ENCODE results near the gene CLEC2D. TPM values are rescaled to one million over a fixed set of nuclear protein-coding genes. Genes with fewer than 3 reads are reported as not detected.

The CLEC2D gene
- total and polyA plus RNA-seq, 2 donors (not counting 1 experiment from before 2014, with no cell fraction given), result 2.5 to 5.1 TPM

GRCh38 chr12:9626821-9627220 is 42.7 kb upstream of the CLEC2D start:
- Histone ChIP-seq H3K9me3 (ENCODE audit: control insufficient read depth, insufficient read depth, low read depth, low read length) (no peaks in the 10 kb centered on the region), H4K20me1 (ENCODE audit: control insufficient read depth, extremely low read depth, insufficient read depth, low read length) (no peaks in the 10 kb centered on the region), H3K4me3 (replicated peaks in 1 of 4; ENCODE audit: control extremely low read depth in 1 of 4, insufficient read depth in 1 of 4, low read depth in 3 of 4, low read length in 4 of 4) (no peak overlapping the region), H3K9ac (ENCODE audit: insufficient read depth, low read length) (no peak overlapping the region), H2AFZ (ENCODE audit: low read length) (no peak overlapping the region), H3K4me1 (ENCODE audit: control insufficient read depth, extremely low read depth, insufficient read depth, low read length) (no peaks in the 10 kb centered on the region), H3K36me3 (ENCODE audit: control insufficient read depth, insufficient read depth, low read length) (no peaks in the 10 kb centered on the region), H3K27ac (ENCODE audit: insufficient read depth, low read length) (no peak overlapping the region), H3K27me3 (ENCODE audit: control insufficient read depth, insufficient read depth, low read length) (no peaks in the 10 kb centered on the region), H3K4me2 (ENCODE audit: extremely low read depth, insufficient read depth, low read length) (no peak overlapping the region), H3K79me2 (ENCODE audit: control insufficient read depth, insufficient read depth, low read length) (no peaks in the 10 kb centered on the region)
- DNase-seq (ENCODE audit: low read depth in 2 of 2), result no peak
- no peak for TF ChIP-seq EZH2 (IDR thresholded peaks at IDR 0.05; ENCODE audit: low read length, missing control alignments)
- TF ChIP-seq CTCF (conservative IDR thresholded peaks at IDR 0.05 in 1 of 2, IDR thresholded peaks at IDR 0.05 in 1 of 2; ENCODE audit: low read depth in 1 of 2, low read length in 2 of 2), result no peak

- no peaks in the 10 kb centered on the region for H3K79me2 ChIP-seq (ENCODE audit: control insufficient read depth, insufficient read depth, low read length)
- H4K20me1 ChIP-seq (ENCODE audit: control insufficient read depth, extremely low read depth, insufficient read depth, low read length), result no peaks in the 10 kb centered on the region
- no peaks in the 10 kb centered on the region for H3K27me3 ChIP-seq (ENCODE audit: control insufficient read depth, insufficient read depth, low read length)
- H3K4me2 ChIP-seq (ENCODE audit: extremely low read depth, insufficient read depth, low read length), result no peak overlapping the region
- no peaks in the 10 kb centered on the region for H3K9me3 ChIP-seq (ENCODE audit: control insufficient read depth, insufficient read depth, low read depth, low read length)
- H3K27ac ChIP-seq (ENCODE audit: insufficient read depth, low read length), result no peak overlapping the region
- no peak overlapping the region for H2AFZ ChIP-seq (ENCODE audit: low read length)
- TF ChIP-seq EZH2 (IDR thresholded peaks at IDR 0.05; ENCODE audit: low read length, missing control alignments), result no peak
- no peak for TF ChIP-seq CTCF (conservative IDR thresholded peaks at IDR 0.05 in 1 of 2, IDR thresholded peaks at IDR 0.05 in 1 of 2; ENCODE audit: low read depth in 1 of 2, low read length in 2 of 2)
- no peak overlapping the region for H3K9ac ChIP-seq (ENCODE audit: insufficient read depth, low read length)
- no peak overlapping the region for H3K4me3 ChIP-seq (replicated peaks in 1 of 4; ENCODE audit: control extremely low read depth in 1 of 4, insufficient read depth in 1 of 4, low read depth in 3 of 4, low read length in 4 of 4)
- H3K4me1 ChIP-seq (ENCODE audit: control insufficient read depth, extremely low read depth, insufficient read depth, low read length), result no peaks in the 10 kb centered on the region
- no peaks in the 10 kb centered on the region for H3K36me3 ChIP-seq (ENCODE audit: control insufficient read depth, insufficient read depth, low read length)
- no peak for DNase-seq (ENCODE audit: low read depth in 2 of 2)
Measured at GRCh38 chr12:9632766-9633165, 36.7 kb upstream of the CLEC2D start.

- no peaks in the 10 kb centered on the region for H4K20me1 ChIP-seq (ENCODE audit: control insufficient read depth, extremely low read depth, insufficient read depth, low read length)
- H3K4me1 ChIP-seq (ENCODE audit: control insufficient read depth, extremely low read depth, insufficient read depth, low read length), result no peaks in the 10 kb centered on the region
- H2AFZ ChIP-seq (ENCODE audit: low read length), result no peak overlapping the region
- no peaks in the 10 kb centered on the region for H3K36me3 ChIP-seq (ENCODE audit: control insufficient read depth, insufficient read depth, low read length)
- no peak overlapping the region for H3K27ac ChIP-seq (ENCODE audit: insufficient read depth, low read length)
- H3K4me2 ChIP-seq (ENCODE audit: extremely low read depth, insufficient read depth, low read length), result no peak overlapping the region
- no peaks in the 10 kb centered on the region for H3K79me2 ChIP-seq (ENCODE audit: control insufficient read depth, insufficient read depth, low read length)
- no peaks in the 10 kb centered on the region for H3K9me3 ChIP-seq (ENCODE audit: control insufficient read depth, insufficient read depth, low read depth, low read length)
- TF ChIP-seq CTCF (conservative IDR thresholded peaks at IDR 0.05 in 1 of 2, IDR thresholded peaks at IDR 0.05 in 1 of 2; ENCODE audit: low read depth in 1 of 2, low read length in 2 of 2) (peak; percentile 70 to 71), EZH2 (IDR thresholded peaks at IDR 0.05; ENCODE audit: low read length, missing control alignments) (no peak)
- no peaks in the 10 kb centered on the region for H3K27me3 ChIP-seq (ENCODE audit: control insufficient read depth, insufficient read depth, low read length)
- H3K9ac ChIP-seq (ENCODE audit: insufficient read depth, low read length), result no peak overlapping the region
- H3K4me3 ChIP-seq (replicated peaks in 1 of 4; ENCODE audit: control extremely low read depth in 1 of 4, insufficient read depth in 1 of 4, low read depth in 3 of 4, low read length in 4 of 4), result no peak overlapping the region
- DNase-seq (ENCODE audit: low read depth in 2 of 2), result peak; percentile 28 to 68
Measured at GRCh38 chr12:9634177-9634803, 35.2 kb upstream of the CLEC2D start.

Measured in fibroblast of lung (primary cell).